ENCODE data around the gene SKP1. TPM values are rescaled to one million over a fixed set of nuclear protein-coding genes. Genes with fewer than 3 reads are reported as not detected.

SKP1 gene
- total and polyA plus RNA-seq, 7 experiments from 2014 or later, result 224 to 1,361 (median 274) TPM

GRCh38 chr5:134140530-134141201 lies 36.1 kb downstream of the SKP1 start:
- H3K27me3 ChIP-seq (ENCODE audit: control insufficient read depth in 2 of 2, insufficient read depth in 2 of 2, low read length in 2 of 2), result no peaks in the 10 kb centered on the region
- Mint-ChIP-seq H3K4me3 (peak overlapping the region in 5 of 10 donors; percentile 21 to 58 (median 41)), H3K27me3 (peaks cover 0 to under 1% (median 0%) of the 10 kb centered on the region in 5 donors), H3K9me3 (peaks cover 0 to 3% (median 0%) of the 10 kb centered on the region in 11 donors), H3K27ac (peak overlapping the region; percentile 60 to 99 (median 90)), H3K4me1 (peaks cover 36 to 81% (median 60%) of the 10 kb centered on the region in 7 donors), H3K36me3 (peaks cover 14 to 62% (median 34%) of the 10 kb centered on the region in 5 donors)
- H3K27ac ChIP-seq (ENCODE audit: low read depth, low read length), result peak overlapping the region; percentile 97
- H3K36me3 ChIP-seq (ENCODE audit: control insufficient read depth in 2 of 3, insufficient read depth in 3 of 3, low read length in 3 of 3), result peaks cover 51 to 97% (median 81%) of the 10 kb centered on the region in 3 experiments
- ChIA-PET CTCF (interaction anchor here (0.6 to 28.5 kb wide), 10 partner anchors 9 to 114 kb away, joined by 3 to 394 read pairs (median 5); partner anchors contain the start of gene TCF7), POLR2A (interaction anchor here (1.8 to 48.2 kb wide), 4 partner anchors 19 to 94 kb away, joined by 10 to 1333 read pairs (median 16); partner anchors contain the start of gene SKP1)
- H3K4me3 ChIP-seq (ENCODE audit: low read length), result no peak overlapping the region
- H3K4me1 ChIP-seq (ENCODE audit: control insufficient read depth in 2 of 2, insufficient read depth in 2 of 2, low read length in 2 of 2), result peaks cover 38 to 61% of the 10 kb centered on the region in 2 donors
- DNase-seq (peak in 5 of 9 donors; percentile 30 to 63 (median 50)), ATAC-seq (peak; percentile 67)
- intact Hi-C loops (cut with micrococcal nuclease), result loop anchor here (1.0 kb wide), 3 partner anchors 8 to 101 kb away; no protein-coding TSS in a partner anchor
- H3K9me3 ChIP-seq (ENCODE audit: control insufficient read depth in 2 of 3, low read length in 3 of 3), result no peaks in the 10 kb centered on the region

- DNase-seq (peak in 1 of 9 donors; percentile 13), ATAC-seq (no peak)
- peaks cover 43 to 83% (median 63%) of the 10 kb centered on the region in 7 donors for H3K4me1 Mint-ChIP-seq
- H3K27ac Mint-ChIP-seq, result peak overlapping the region; percentile 56 to 99 (median 90)
- peaks cover 0 to 2% (median 0%) of the 10 kb centered on the region in 5 donors for H3K27me3 Mint-ChIP-seq
- H3K4me3 ChIP-seq (ENCODE audit: low read length), result no peak overlapping the region
- H3K27ac ChIP-seq (ENCODE audit: low read depth, low read length), result peak overlapping the region; percentile 97
- H3K9me3 Mint-ChIP-seq, result peaks cover 0 to 3% (median 0%) of the 10 kb centered on the region in 11 donors
- no peaks in the 10 kb centered on the region for H3K27me3 ChIP-seq (ENCODE audit: control insufficient read depth in 2 of 2, insufficient read depth in 2 of 2, low read length in 2 of 2)
- POLR2A ChIA-PET, result interaction anchor here (1.8 to 48.2 kb wide), 4 partner anchors 19 to 94 kb away, joined by 10 to 1333 read pairs (median 16); partner anchors contain the start of gene SKP1
- peaks cover 19 to 69% (median 40%) of the 10 kb centered on the region in 5 donors for H3K36me3 Mint-ChIP-seq
- peak overlapping the region in 6 of 10 donors; percentile 10 to 50 (median 30) for H3K4me3 Mint-ChIP-seq
- CTCF ChIA-PET, result interaction anchor here (0.6 to 28.5 kb wide), 8 partner anchors 10 to 114 kb away, joined by 3 to 394 read pairs (median 5); partner anchors contain the start of gene TCF7
- peaks cover 45 to 63% of the 10 kb centered on the region in 2 donors for H3K4me1 ChIP-seq (ENCODE audit: control insufficient read depth in 2 of 2, insufficient read depth in 2 of 2, low read length in 2 of 2)
- no peaks in the 10 kb centered on the region for H3K9me3 ChIP-seq (ENCODE audit: control insufficient read depth in 2 of 3, low read length in 3 of 3)
- intact Hi-C loops (cut with micrococcal nuclease), result loop anchor here (1.0 kb wide), 3 partner anchors 8 to 101 kb away; no protein-coding TSS in a partner anchor
- peaks cover 44 to 97% (median 83%) of the 10 kb centered on the region in 3 experiments for H3K36me3 ChIP-seq (ENCODE audit: control insufficient read depth in 2 of 3, insufficient read depth in 3 of 3, low read length in 3 of 3)
Measured at GRCh38 chr5:134139891-134140469, 36.8 kb downstream of the SKP1 start.

DNA sequence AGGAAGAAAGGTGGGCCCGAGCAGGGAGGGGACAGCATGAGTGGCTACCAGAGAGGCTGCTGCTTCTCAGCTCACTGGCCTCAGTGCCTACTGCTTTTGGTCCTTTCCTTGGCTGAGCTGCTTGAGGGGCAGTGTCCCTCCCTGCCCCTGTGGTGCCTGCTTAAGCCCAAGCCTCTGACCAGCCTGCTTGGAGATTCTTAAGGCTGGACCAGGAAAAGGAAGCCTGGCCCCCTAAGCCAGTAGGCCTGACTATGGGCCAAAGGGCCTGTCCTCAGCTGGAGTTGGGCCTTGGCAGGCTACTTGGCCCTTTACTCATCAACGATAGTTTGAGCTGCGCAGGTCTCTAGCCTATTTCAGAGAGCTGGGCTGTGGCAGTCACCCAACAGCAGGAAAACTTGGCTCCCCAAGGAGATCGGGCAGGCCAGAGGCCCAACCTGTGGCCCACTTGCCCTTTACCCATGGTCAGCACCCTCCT lies 37.3 kb downstream of the SKP1 start:
- peak in 3 of 9 donors; percentile 6 to 22 (median 8) for DNase-seq
- Mint-ChIP-seq H3K36me3 (peaks cover 19 to 66% (median 38%) of the 10 kb centered on the region in 5 donors), H3K9me3 (peaks cover 0 to 3% (median 0%) of the 10 kb centered on the region in 11 donors), H3K4me3 (peak overlapping the region in 6 of 10 donors; percentile 10 to 100 (median 36)), H3K27ac (peak overlapping the region; percentile 56 to 99 (median 89)), H3K4me1 (peaks cover 42 to 84% (median 65%) of the 10 kb centered on the region in 7 donors), H3K27me3 (peaks cover 0 to 2% (median 0%) of the 10 kb centered on the region in 5 donors)
- ChIA-PET CTCF (interaction anchor here (0.9 to 28.5 kb wide), 8 partner anchors 11 to 113 kb away, joined by 3 to 394 read pairs (median 4); partner anchors contain the start of gene TCF7), POLR2A (interaction anchor here (0.9 to 48.2 kb wide), 4 partner anchors 37 to 93 kb away, joined by 3 to 1333 read pairs (median 16); partner anchors contain the start of gene SKP1)
- peak overlapping the region; percentile 97 for H3K27ac ChIP-seq (ENCODE audit: low read depth, low read length)
- no peaks in the 10 kb centered on the region for H3K9me3 ChIP-seq (ENCODE audit: control insufficient read depth in 2 of 3, low read length in 3 of 3)
- ATAC-seq, result no peak
- H3K4me3 ChIP-seq (ENCODE audit: low read length), result no peak overlapping the region
- no peaks in the 10 kb centered on the region for H3K27me3 ChIP-seq (ENCODE audit: control insufficient read depth in 2 of 2, insufficient read depth in 2 of 2, low read length in 2 of 2)
- H3K36me3 ChIP-seq (ENCODE audit: control insufficient read depth in 2 of 3, insufficient read depth in 3 of 3, low read length in 3 of 3), result peaks cover 42 to 97% (median 88%) of the 10 kb centered on the region in 3 experiments
- intact Hi-C loops (cut with micrococcal nuclease), result no loop called here
- H3K4me1 ChIP-seq (ENCODE audit: control insufficient read depth in 2 of 2, insufficient read depth in 2 of 2, low read length in 2 of 2), result peaks cover 51 to 68% of the 10 kb centered on the region in 2 donors

DNA sequence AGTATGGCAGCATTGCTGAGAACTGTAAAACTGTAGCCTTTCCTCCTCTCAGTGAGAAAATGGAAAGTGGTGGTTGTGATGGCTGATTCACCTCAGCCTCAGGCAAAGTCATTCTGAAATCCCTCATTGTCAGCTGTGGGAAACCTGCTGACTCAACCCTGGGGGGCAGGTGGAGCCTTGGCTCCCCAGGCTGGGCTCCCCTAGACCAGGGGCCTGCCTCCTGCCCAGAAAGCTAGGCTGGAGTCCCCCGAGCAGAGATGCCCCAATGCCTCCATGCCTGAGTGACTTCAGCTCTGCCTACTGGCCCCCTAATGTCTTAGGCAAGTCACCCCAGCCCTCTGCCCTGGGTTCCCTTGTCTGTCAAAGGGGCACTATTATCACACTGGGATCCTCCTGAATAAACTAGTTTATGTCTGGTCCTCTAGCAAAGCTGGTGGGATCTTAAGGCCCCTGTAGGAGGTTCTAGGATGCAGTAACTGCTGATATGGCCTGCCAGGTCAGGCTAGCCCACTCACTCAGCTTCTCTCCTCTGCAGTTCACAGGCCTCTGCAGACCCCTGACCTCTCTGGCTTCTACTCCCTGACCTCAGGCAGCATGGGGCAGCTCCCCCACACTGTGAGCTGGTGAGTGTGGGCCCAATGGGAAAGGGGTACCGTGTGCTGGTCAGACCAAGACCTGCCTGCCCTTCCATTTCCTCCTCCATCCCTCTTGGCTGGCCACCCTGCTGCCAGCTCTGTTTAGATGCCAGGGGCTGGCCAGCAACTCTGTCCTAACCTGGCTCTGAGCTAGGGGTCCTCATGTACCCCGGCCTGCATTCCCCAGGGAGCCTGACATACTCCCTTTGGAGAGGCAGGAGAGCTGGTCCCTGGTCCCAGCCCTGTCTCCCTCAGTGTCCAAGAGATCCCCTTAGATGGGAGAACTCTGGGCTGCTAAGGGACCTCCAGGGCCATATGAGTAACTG lies 38.1 kb downstream of the SKP1 start:
- Mint-ChIP-seq H3K27ac (peak overlapping the region; percentile 62 to 99 (median 95)), H3K4me1 (peaks cover 42 to 90% (median 66%) of the 10 kb centered on the region in 7 donors), H3K36me3 (peaks cover 19 to 60% (median 35%) of the 10 kb centered on the region in 5 donors), H3K4me3 (peak overlapping the region in 7 of 10 donors; percentile 12 to 100 (median 53)), H3K9me3 (peaks cover 0 to 3% (median 0%) of the 10 kb centered on the region in 11 donors), H3K27me3 (peaks cover 0 to 2% (median 0%) of the 10 kb centered on the region in 5 donors)
- peak in 3 of 9 donors; percentile 4 to 73 (median 24) for DNase-seq
- ATAC-seq, result no peak
- CTCF ChIA-PET, result interaction anchor here (0.9 to 28.5 kb wide), 7 partner anchors 8 to 99 kb away, joined by 3 to 394 read pairs (median 14); partner anchors contain the start of gene TCF7
- Histone ChIP-seq H3K4me1 (ENCODE audit: control insufficient read depth in 2 of 2, insufficient read depth in 2 of 2, low read length in 2 of 2) (peaks cover 58 to 75% of the 10 kb centered on the region in 2 donors), H3K36me3 (ENCODE audit: control insufficient read depth in 2 of 3, insufficient read depth in 3 of 3, low read length in 3 of 3) (peaks cover 39 to 97% (median 88%) of the 10 kb centered on the region in 3 experiments), H3K4me3 (ENCODE audit: low read length) (no peak overlapping the region), H3K9me3 (ENCODE audit: control insufficient read depth in 2 of 3, low read length in 3 of 3) (no peaks in the 10 kb centered on the region), H3K27me3 (ENCODE audit: control insufficient read depth in 2 of 2, insufficient read depth in 2 of 2, low read length in 2 of 2) (no peaks in the 10 kb centered on the region), H3K27ac (ENCODE audit: low read depth, low read length) (peak overlapping the region; percentile 97)
- intact Hi-C loops (cut with micrococcal nuclease), result loop anchor here in 1 of 2 donors (1.0 kb wide), 1 partner anchor 27 kb away; no protein-coding TSS in a partner anchor
- POLR2A ChIA-PET, result interaction anchor here (0.6 to 48.2 kb wide), 5 partner anchors 33 to 386 kb away, joined by 3 to 1333 read pairs (median 3); no protein-coding TSS in a partner anchor

DNA sequence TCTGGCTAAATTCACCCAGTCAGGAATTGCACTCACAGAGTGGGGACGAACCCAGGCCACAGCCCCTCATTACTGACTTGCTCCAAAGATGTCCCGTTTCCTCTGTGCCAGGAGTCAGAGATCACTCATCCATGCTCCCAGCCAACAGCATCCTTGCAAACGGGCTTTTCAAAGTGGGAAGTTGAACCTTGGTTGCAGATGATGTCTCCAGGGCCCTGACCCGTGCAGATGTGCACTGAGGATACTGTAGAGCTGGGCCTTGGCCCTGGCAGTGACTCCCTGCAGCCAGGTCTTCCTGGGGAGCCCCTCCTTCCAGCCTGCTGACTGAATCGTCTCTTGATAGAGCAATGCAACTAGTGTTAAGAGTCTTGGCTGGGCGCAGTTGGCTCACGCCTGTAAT lies 40.0 kb downstream of the SKP1 start:
- Mint-ChIP-seq H3K4me1 (peaks cover 53 to 99% (median 84%) of the 10 kb centered on the region in 7 donors), H3K4me3 (peak overlapping the region; percentile 56 to 100 (median 76)), H3K36me3 (peaks cover 23 to 57% (median 39%) of the 10 kb centered on the region in 5 donors), H3K9me3 (peaks cover 0 to 3% (median 0%) of the 10 kb centered on the region in 11 donors), H3K27me3 (peaks cover 0 to 2% (median 0%) of the 10 kb centered on the region in 5 donors), H3K27ac (peak overlapping the region; percentile 81 to 99 (median 95))
- CTCF ChIA-PET, result interaction anchor here (3.0 to 28.5 kb wide), 4 partner anchors 8 to 97 kb away, joined by 14 to 394 read pairs (median 202); partner anchors contain the start of gene TCF7
- DNase-seq, result peak in 2 of 9 donors; percentile 5 to 13
- H3K4me1 ChIP-seq (ENCODE audit: control insufficient read depth in 2 of 2, insufficient read depth in 2 of 2, low read length in 2 of 2), result peaks cover 75 to 94% of the 10 kb centered on the region in 2 donors
- intact Hi-C loops (cut with micrococcal nuclease), result no loop called here
- H3K9me3 ChIP-seq (ENCODE audit: control insufficient read depth in 2 of 3, low read length in 3 of 3), result no peaks in the 10 kb centered on the region
- H3K36me3 ChIP-seq (ENCODE audit: control insufficient read depth in 2 of 3, insufficient read depth in 3 of 3, low read length in 3 of 3), result peaks cover 36 to 91% (median 72%) of the 10 kb centered on the region in 3 experiments
- H3K27me3 ChIP-seq (ENCODE audit: control insufficient read depth in 2 of 2, insufficient read depth in 2 of 2, low read length in 2 of 2), result no peaks in the 10 kb centered on the region
- no peak for ATAC-seq
- POLR2A ChIA-PET, result interaction anchor here (0.7 to 48.2 kb wide), 2 partner anchors 40 to 90 kb away, joined by 3 to 1333 read pairs; partner anchors contain the start of gene SKP1
- peak overlapping the region; percentile 46 for H3K4me3 ChIP-seq (ENCODE audit: low read length)
- H3K27ac ChIP-seq (ENCODE audit: low read depth, low read length), result peak overlapping the region; percentile 97
